ENCODE measurements around the gene VTI1A. TPM values are rescaled to one million over a fixed set of nuclear protein-coding genes. Genes with fewer than 3 reads are reported as not detected.

The VTI1A gene
- total and polyA plus RNA-seq, 4 donors = 23.5 to 46.7 (median 34.3) TPM

- WGBS (ENCODE audit: insufficient coverage) = 100% methylated on average over 3 of the region's 3 CpGs
Measured at GRCh38 chr10:112421731-112422130, 25.3 kb upstream of the VTI1A start.

GRCh38 chr10:112424651-112425050, 22.4 kb upstream of the VTI1A start:
- no peaks in the 10 kb centered on the region for H3K9me3 ChIP-seq (ENCODE audit: control insufficient read depth, insufficient read depth, low read length)
- no CpG with 5 or more reads among the region's 2 CpGs for WGBS (ENCODE audit: insufficient coverage)
- no peak for DNase-seq (ENCODE audit: low read depth in 4 of 6, low spot score in 6 of 6)
- no peak overlapping the region for H3K27ac ChIP-seq (ENCODE audit: low read depth, low read length)
- no peaks in the 10 kb centered on the region for H3K4me1 ChIP-seq (ENCODE audit: control insufficient read depth, insufficient read depth, low read length)
- H3K36me3 ChIP-seq (ENCODE audit: control insufficient read depth, insufficient read depth, low read length) = peaks cover 2% of the 10 kb centered on the region
- H3K4me3 ChIP-seq (ENCODE audit: low read depth, low read length) = no peak overlapping the region
- no peaks in the 10 kb centered on the region for H3K27me3 ChIP-seq (ENCODE audit: control insufficient read depth, insufficient read depth, low read length)

More at GRCh38 chr10:112421731-112422130, 25.3 kb upstream of the VTI1A start:
- Histone ChIP-seq H3K27me3 (ENCODE audit: control insufficient read depth, insufficient read depth, low read length) (no peaks in the 10 kb centered on the region), H3K4me3 (ENCODE audit: low read depth, low read length) (no peak overlapping the region), H3K9me3 (ENCODE audit: control insufficient read depth, insufficient read depth, low read length) (no peaks in the 10 kb centered on the region), H3K4me1 (ENCODE audit: control insufficient read depth, insufficient read depth, low read length) (no peaks in the 10 kb centered on the region), H3K27ac (ENCODE audit: low read depth, low read length) (no peak overlapping the region), H3K36me3 (ENCODE audit: control insufficient read depth, insufficient read depth, low read length) (no peaks in the 10 kb centered on the region)
- no peak for DNase-seq (ENCODE audit: low read depth in 4 of 6, low spot score in 6 of 6)

GRCh38 chr10:112426111-112426510, 20.9 kb upstream of the VTI1A start:
- no peak for DNase-seq (ENCODE audit: low read depth in 4 of 6, low spot score in 6 of 6)
- H3K4me3 ChIP-seq (ENCODE audit: low read depth, low read length) = no peak overlapping the region
- no peaks in the 10 kb centered on the region for H3K9me3 ChIP-seq (ENCODE audit: control insufficient read depth, insufficient read depth, low read length)
- H3K4me1 ChIP-seq (ENCODE audit: control insufficient read depth, insufficient read depth, low read length) = no peaks in the 10 kb centered on the region
- H3K36me3 ChIP-seq (ENCODE audit: control insufficient read depth, insufficient read depth, low read length) = peaks cover 5% of the 10 kb centered on the region
- no peak overlapping the region for H3K27ac ChIP-seq (ENCODE audit: low read depth, low read length)
- 83% methylated on average over 1 of the region's 2 CpGs for WGBS (ENCODE audit: insufficient coverage)
- H3K27me3 ChIP-seq (ENCODE audit: control insufficient read depth, insufficient read depth, low read length) = no peaks in the 10 kb centered on the region

- no peaks in the 10 kb centered on the region for H3K27me3 ChIP-seq (ENCODE audit: control insufficient read depth, insufficient read depth, low read length)
- H3K4me3 ChIP-seq (ENCODE audit: low read depth, low read length) = no peak overlapping the region
- H3K36me3 ChIP-seq (ENCODE audit: control insufficient read depth, insufficient read depth, low read length) = peaks cover 7% of the 10 kb centered on the region
- no peak for DNase-seq (ENCODE audit: low read depth in 4 of 6, low spot score in 6 of 6)
- WGBS (ENCODE audit: insufficient coverage) = 87% methylated on average over 3 of the region's 3 CpGs
- no peaks in the 10 kb centered on the region for H3K9me3 ChIP-seq (ENCODE audit: control insufficient read depth, insufficient read depth, low read length)
- H3K27ac ChIP-seq (ENCODE audit: low read depth, low read length) = no peak overlapping the region
- H3K4me1 ChIP-seq (ENCODE audit: control insufficient read depth, insufficient read depth, low read length) = no peaks in the 10 kb centered on the region
Measured at GRCh38 chr10:112429147-112429546, 17.9 kb upstream of the VTI1A start.

GRCh38 chr10:112429654-112430230, 17.3 kb upstream of the VTI1A start:
- Histone ChIP-seq H3K27ac (ENCODE audit: low read depth, low read length) (no peak overlapping the region), H3K4me3 (ENCODE audit: low read depth, low read length) (no peak overlapping the region), H3K36me3 (ENCODE audit: control insufficient read depth, insufficient read depth, low read length) (peaks cover 8% of the 10 kb centered on the region), H3K4me1 (ENCODE audit: control insufficient read depth, insufficient read depth, low read length) (no peaks in the 10 kb centered on the region), H3K27me3 (ENCODE audit: control insufficient read depth, insufficient read depth, low read length) (no peaks in the 10 kb centered on the region), H3K9me3 (ENCODE audit: control insufficient read depth, insufficient read depth, low read length) (no peaks in the 10 kb centered on the region)
- 95% methylated on average over 2 of the region's 15 CpGs for WGBS (ENCODE audit: insufficient coverage)
- no peak for DNase-seq (ENCODE audit: low read depth in 4 of 6, low spot score in 6 of 6)

GRCh38 chr10:112433136-112433535, 13.9 kb upstream of the VTI1A start:
- Histone ChIP-seq H3K4me3 (ENCODE audit: low read depth, low read length) (no peak overlapping the region), H3K4me1 (ENCODE audit: control insufficient read depth, insufficient read depth, low read length) (no peaks in the 10 kb centered on the region), H3K36me3 (ENCODE audit: control insufficient read depth, insufficient read depth, low read length) (peaks cover 8% of the 10 kb centered on the region), H3K27ac (ENCODE audit: low read depth, low read length) (no peak overlapping the region), H3K9me3 (ENCODE audit: control insufficient read depth, insufficient read depth, low read length) (no peaks in the 10 kb centered on the region), H3K27me3 (ENCODE audit: control insufficient read depth, insufficient read depth, low read length) (no peaks in the 10 kb centered on the region)
- WGBS (ENCODE audit: insufficient coverage) = no CpG with 5 or more reads among the region's 2 CpGs
- DNase-seq (ENCODE audit: low read depth in 4 of 6, low spot score in 6 of 6) = no peak

GRCh38 chr10:112434988-112435619, 11.9 kb upstream of the VTI1A start:
- no CpG with 5 or more reads among the region's 2 CpGs for WGBS (ENCODE audit: insufficient coverage)
- peak in 3 of 6 donors; percentile 22 to 85 (median 59) for DNase-seq (ENCODE audit: low read depth in 4 of 6, low spot score in 6 of 6)

GRCh38 chr10:112438356-112438755, 8.7 kb upstream of the VTI1A start:
- H3K36me3 ChIP-seq (ENCODE audit: control insufficient read depth, insufficient read depth, low read length) = peaks cover 7% of the 10 kb centered on the region
- no peak overlapping the region for H3K4me3 ChIP-seq (ENCODE audit: low read depth, low read length)
- no peak for DNase-seq (ENCODE audit: low read depth in 4 of 6, low spot score in 6 of 6)
- H3K9me3 ChIP-seq (ENCODE audit: control insufficient read depth, insufficient read depth, low read length) = no peaks in the 10 kb centered on the region
- no peak overlapping the region for H3K27ac ChIP-seq (ENCODE audit: low read depth, low read length)
- no peaks in the 10 kb centered on the region for H3K4me1 ChIP-seq (ENCODE audit: control insufficient read depth, insufficient read depth, low read length)
- no peaks in the 10 kb centered on the region for H3K27me3 ChIP-seq (ENCODE audit: control insufficient read depth, insufficient read depth, low read length)
- WGBS (ENCODE audit: insufficient coverage) = no CpG with 5 or more reads among the region's 4 CpGs

More at GRCh38 chr10:112434988-112435619, 11.9 kb upstream of the VTI1A start:
- no peaks in the 10 kb centered on the region for H3K4me1 ChIP-seq (ENCODE audit: control insufficient read depth, insufficient read depth, low read length)
- H3K27me3 ChIP-seq (ENCODE audit: control insufficient read depth, insufficient read depth, low read length) = no peaks in the 10 kb centered on the region
- no peak overlapping the region for H3K4me3 ChIP-seq (ENCODE audit: low read depth, low read length)
- peaks cover 7% of the 10 kb centered on the region for H3K36me3 ChIP-seq (ENCODE audit: control insufficient read depth, insufficient read depth, low read length)
- no peak overlapping the region for H3K27ac ChIP-seq (ENCODE audit: low read depth, low read length)
- H3K9me3 ChIP-seq (ENCODE audit: control insufficient read depth, insufficient read depth, low read length) = no peaks in the 10 kb centered on the region

- DNase-seq (ENCODE audit: low read depth in 4 of 6, low spot score in 6 of 6) = no peak
- Histone ChIP-seq H3K27ac (ENCODE audit: low read depth, low read length) (no peak overlapping the region), H3K27me3 (ENCODE audit: control insufficient read depth, insufficient read depth, low read length) (no peaks in the 10 kb centered on the region), H3K4me1 (ENCODE audit: control insufficient read depth, insufficient read depth, low read length) (peaks cover 6% of the 10 kb centered on the region), H3K9me3 (ENCODE audit: control insufficient read depth, insufficient read depth, low read length) (no peaks in the 10 kb centered on the region), H3K4me3 (ENCODE audit: low read depth, low read length) (no peak overlapping the region), H3K36me3 (ENCODE audit: control insufficient read depth, insufficient read depth, low read length) (peaks cover 4% of the 10 kb centered on the region)
- WGBS (ENCODE audit: insufficient coverage) = no CpG with 5 or more reads among the region's 1 CpG
Measured at GRCh38 chr10:112441520-112441919, 5.5 kb upstream of the VTI1A start.

GRCh38 chr10:112442063-112442462, 5.0 kb upstream of the VTI1A start:
- Histone ChIP-seq H3K36me3 (ENCODE audit: control insufficient read depth, insufficient read depth, low read length) (peaks cover 4% of the 10 kb centered on the region), H3K27me3 (ENCODE audit: control insufficient read depth, insufficient read depth, low read length) (no peaks in the 10 kb centered on the region), H3K4me3 (ENCODE audit: low read depth, low read length) (no peak overlapping the region), H3K4me1 (ENCODE audit: control insufficient read depth, insufficient read depth, low read length) (peaks cover 6% of the 10 kb centered on the region), H3K9me3 (ENCODE audit: control insufficient read depth, insufficient read depth, low read length) (no peaks in the 10 kb centered on the region), H3K27ac (ENCODE audit: low read depth, low read length) (no peak overlapping the region)
- no CpG with 5 or more reads among the region's 3 CpGs for WGBS (ENCODE audit: insufficient coverage)
- no peak for DNase-seq (ENCODE audit: low read depth in 4 of 6, low spot score in 6 of 6)

Measured in spinal cord (tissue), 10 donors.